CD4-positive, alpha-beta T cell treated with Interleukin-6 at 100 ng/mL for 8 hours (primary cell): ENCODE measurements around the gene CCDC28A.

Experiments
- DNase-seq: peaks from one replicate; pipeline ENCODE4 v3.0.0-alpha.2; 2020; ENCODE audit warnings: mixed read lengths, low spot score

CCDC28A gene

DNA sequence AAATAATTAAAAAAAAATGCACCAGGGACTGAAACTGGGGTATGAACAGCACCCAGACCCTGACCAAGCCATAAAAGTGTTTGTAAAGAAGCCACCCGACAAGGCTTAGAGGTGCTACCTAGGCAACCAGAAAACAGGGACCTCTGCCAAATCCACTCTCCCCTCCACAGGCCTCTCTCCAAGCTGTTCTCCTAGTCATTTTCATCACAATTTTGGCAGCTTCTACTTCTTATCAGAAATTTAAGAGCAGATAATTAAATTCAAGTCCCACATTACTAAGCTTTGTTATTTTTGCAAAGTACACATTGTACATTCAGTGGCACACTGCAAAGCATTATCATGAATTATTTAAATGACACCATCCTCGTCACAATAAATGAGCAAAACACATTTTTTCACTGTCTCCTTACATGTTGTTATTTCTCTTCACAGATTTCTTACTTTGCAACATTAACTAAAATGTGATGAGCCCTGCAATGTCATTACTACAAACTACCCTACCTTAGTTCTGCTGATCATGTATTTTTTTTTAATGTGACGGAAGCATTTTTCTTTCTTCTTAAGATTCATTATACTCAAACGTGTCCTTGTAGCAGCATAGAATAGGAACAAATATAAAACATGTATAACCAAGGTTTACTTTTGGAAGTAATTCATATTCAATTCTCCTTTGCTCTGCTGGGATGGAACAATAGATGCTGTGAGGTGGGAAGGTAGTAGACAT lies 60.4 kb downstream of the CCDC28A start:
- DNase-seq = no peak

DNA sequence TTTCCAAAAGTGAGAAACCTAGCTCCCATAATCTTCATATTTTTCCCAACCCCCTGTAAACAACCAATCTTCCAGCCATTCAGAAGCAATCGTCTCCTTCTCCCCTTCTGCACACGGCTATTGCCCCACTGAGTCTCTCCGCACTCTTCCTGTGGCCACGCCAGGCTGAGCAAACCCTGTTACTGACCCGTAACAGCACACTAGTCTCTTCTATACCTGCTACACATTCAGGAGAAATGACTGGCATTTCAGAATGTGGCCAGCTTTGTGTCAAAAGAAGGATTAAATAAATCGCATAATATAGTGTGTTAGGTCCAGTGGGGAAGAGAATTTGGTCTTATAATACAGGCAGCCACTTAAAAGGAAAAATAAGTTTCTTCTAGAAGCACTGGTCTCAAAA lies 63.7 kb downstream of the CCDC28A start:
- no peak for DNase-seq
